ENCODE data around the gene NRGN.

NRGN gene

GRCh38 chr11:124739479-124740276 is at the start of gene NRGN:
TSS of gene NRGN (plus strand) at chr11:124739942. CDS start at chr11:124740085, 143 bp downstream.
- DNase-seq (ENCODE audit: low read depth in 2 of 2, low spot score in 1 of 2) = peak; percentile 59 to 66

- no peak for DNase-seq (ENCODE audit: low read depth in 2 of 2, low spot score in 1 of 2)
These were observed 46.6 kb upstream of the NRGN start for GRCh38 chr11:124693142-124693541.

GRCh38 chr11:124699547-124699946 is 40.2 kb upstream of the NRGN start:
- no peak for DNase-seq (ENCODE audit: low read depth in 2 of 2, low spot score in 1 of 2)

- no peak for DNase-seq (ENCODE audit: low read depth in 2 of 2, low spot score in 1 of 2)
These were observed 39.7 kb upstream of the NRGN start for GRCh38 chr11:124700028-124700427.

- DNase-seq (ENCODE audit: low read depth in 2 of 2, low spot score in 1 of 2) = no peak
These were observed 31.9 kb upstream of the NRGN start for GRCh38 chr11:124707829-124708228.

- no peak for DNase-seq (ENCODE audit: low read depth in 2 of 2, low spot score in 1 of 2)
These were observed 27.4 kb upstream of the NRGN start for GRCh38 chr11:124712392-124712791.

GRCh38 chr11:124716591-124716990 is 23.2 kb upstream of the NRGN start:
- no peak for DNase-seq (ENCODE audit: low read depth in 2 of 2, low spot score in 1 of 2)

GRCh38 chr11:124717421-124717785 is 22.3 kb upstream of the NRGN start:
- DNase-seq (ENCODE audit: low read depth in 2 of 2, low spot score in 1 of 2) = no peak

- DNase-seq (ENCODE audit: low read depth in 2 of 2, low spot score in 1 of 2) = no peak
These were observed 21.7 kb upstream of the NRGN start for GRCh38 chr11:124717786-124718651.

- DNase-seq (ENCODE audit: low read depth in 2 of 2, low spot score in 1 of 2) = no peak
These were observed 20.9 kb upstream of the NRGN start for GRCh38 chr11:124718801-124719200.

GRCh38 chr11:124719534-124719933 is 20.2 kb upstream of the NRGN start:
- no peak for DNase-seq (ENCODE audit: low read depth in 2 of 2, low spot score in 1 of 2)

- no peak for DNase-seq (ENCODE audit: low read depth in 2 of 2, low spot score in 1 of 2)
These were observed 17.6 kb upstream of the NRGN start for GRCh38 chr11:124722176-124722575.

GRCh38 chr11:124724979-124725718 is 14.6 kb upstream of the NRGN start:
- DNase-seq (ENCODE audit: low read depth in 2 of 2, low spot score in 1 of 2) = no peak

- DNase-seq (ENCODE audit: low read depth in 2 of 2, low spot score in 1 of 2) = no peak
These were observed 14.0 kb upstream of the NRGN start for GRCh38 chr11:124725719-124726105.

GRCh38 chr11:124727474-124727873 is 12.3 kb upstream of the NRGN start:
- no peak for DNase-seq (ENCODE audit: low read depth in 2 of 2, low spot score in 1 of 2)

- DNase-seq (ENCODE audit: low read depth in 2 of 2, low spot score in 1 of 2) = no peak
These were observed 11.6 kb upstream of the NRGN start for GRCh38 chr11:124728134-124728533.

- DNase-seq (ENCODE audit: low read depth in 2 of 2, low spot score in 1 of 2) = no peak
These were observed 10.2 kb upstream of the NRGN start for GRCh38 chr11:124729571-124729970.

GRCh38 chr11:124732230-124732629 is 7.5 kb upstream of the NRGN start:
- no peak for DNase-seq (ENCODE audit: low read depth in 2 of 2, low spot score in 1 of 2)

- no peak for DNase-seq (ENCODE audit: low read depth in 2 of 2, low spot score in 1 of 2)
These were observed 3.0 kb upstream of the NRGN start for GRCh38 chr11:124736736-124737135.

- DNase-seq (ENCODE audit: low read depth in 2 of 2, low spot score in 1 of 2) = no peak
These were observed 2.0 kb upstream of the NRGN start for GRCh38 chr11:124737638-124738305.
